NCI-H2196 treated with DMSO at 0.1 percent for 48 hours (cell line): ENCODE results near the gene OR8D1.
"Not testable (repeated sequence)": the region's sequence is repeated elsewhere in the genome, so short reads cannot be mapped to it uniquely, and the experiment has no call there.

Source experiments
- DNase-seq: peaks from one replicate; lab custom pipeline; 2025; ENCODE audit not compliant: unreplicated experiment; lab: John Stamatoyannopoulos, UW

OR8D1 gene

GRCh38 chr11:124294687-124295086 is 19.1 kb downstream of the OR8D1 start:
- DNase-seq: no peak

- no peak for DNase-seq
Observed at GRCh38 chr11:124285610-124286344, 28.0 kb downstream of the OR8D1 start.

- DNase-seq: no peak
Observed at GRCh38 chr11:124278261-124278660, 35.5 kb downstream of the OR8D1 start.

- DNase-seq: no peak
Observed at GRCh38 chr11:124277804-124278203, 35.9 kb downstream of the OR8D1 start.

- DNase-seq: no peak
Observed at GRCh38 chr11:124277207-124277606, 36.5 kb downstream of the OR8D1 start.

- no peak for DNase-seq
Observed at GRCh38 chr11:124276081-124276480, 37.7 kb downstream of the OR8D1 start.

GRCh38 chr11:124274000-124274399 is 39.7 kb downstream of the OR8D1 start:
- no peak for DNase-seq

- not testable (repeated sequence) for DNase-seq
Observed at GRCh38 chr11:124270886-124271285, 42.9 kb downstream of the OR8D1 start.

- not testable (repeated sequence) for DNase-seq
Observed at GRCh38 chr11:124265041-124265440, 48.7 kb downstream of the OR8D1 start.

GRCh38 chr11:124256076-124256475 is 57.7 kb downstream of the OR8D1 start, which contains the start of gene OR8G5:
Gene OR8G5 (plus strand): TSS chr11:124256376. CDS start chr11:124264932, 8,556 bp downstream.
- no peak for DNase-seq
